Limb (tissue), 2 donors: ENCODE results near the gene CRB1.
A peak's percentile ranks its signal among the peaks of the same experiment; 100 is the strongest.
"Not testable (repeated sequence)": the region's sequence is repeated elsewhere in the genome, so short reads cannot be mapped to it uniquely, and the experiment has no call there.

Source experiments
- DNase-seq, 2 donors: peaks; one replicate each; pipeline ENCODE4 v3.0.0-alpha.2; 2016; ENCODE audit errors: extremely low spot score in 2 of 2

Gene CRB1

DNA sequence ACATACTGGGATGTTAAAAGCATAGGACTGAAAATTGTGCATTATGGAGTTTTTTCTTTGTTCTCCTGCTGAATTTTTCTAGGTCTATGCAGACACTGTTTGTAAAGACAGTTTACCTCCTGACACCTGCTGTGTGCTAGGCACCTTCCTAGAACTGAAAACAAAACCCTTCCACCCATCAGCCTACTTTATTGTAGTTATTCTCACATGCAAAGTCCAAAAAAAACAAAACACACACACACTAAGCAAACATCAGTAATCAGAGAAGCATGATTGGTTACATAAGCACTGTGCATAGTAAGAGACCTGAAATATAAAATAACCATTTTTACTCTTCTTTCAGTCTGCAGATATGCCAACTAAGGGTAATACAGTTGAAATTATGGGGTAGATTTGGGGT, 195.1 kb downstream of the CRB1 start:
- DNase-seq, result no peak

DNA sequence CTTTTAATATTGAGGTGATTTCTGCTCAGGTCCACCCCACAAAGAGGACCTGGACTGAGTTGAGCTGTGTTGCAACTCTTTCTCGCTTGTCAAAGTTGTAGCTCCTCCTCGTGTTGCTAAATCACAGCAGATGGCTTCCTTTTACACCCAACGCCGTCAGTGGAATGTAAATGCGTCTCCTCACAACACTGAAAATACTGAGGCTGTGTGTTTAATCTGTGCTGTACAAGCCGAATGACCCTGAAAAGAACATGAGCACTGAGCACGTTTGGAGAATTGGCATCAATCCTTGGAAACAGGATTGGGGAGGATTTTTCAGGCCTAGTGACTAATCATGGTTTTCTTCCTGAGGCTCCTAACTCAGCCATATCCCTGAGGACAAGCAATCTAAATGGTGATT, 196.0 kb downstream of the CRB1 start:
- DNase-seq, result peak; percentile 55 to 59

DNA sequence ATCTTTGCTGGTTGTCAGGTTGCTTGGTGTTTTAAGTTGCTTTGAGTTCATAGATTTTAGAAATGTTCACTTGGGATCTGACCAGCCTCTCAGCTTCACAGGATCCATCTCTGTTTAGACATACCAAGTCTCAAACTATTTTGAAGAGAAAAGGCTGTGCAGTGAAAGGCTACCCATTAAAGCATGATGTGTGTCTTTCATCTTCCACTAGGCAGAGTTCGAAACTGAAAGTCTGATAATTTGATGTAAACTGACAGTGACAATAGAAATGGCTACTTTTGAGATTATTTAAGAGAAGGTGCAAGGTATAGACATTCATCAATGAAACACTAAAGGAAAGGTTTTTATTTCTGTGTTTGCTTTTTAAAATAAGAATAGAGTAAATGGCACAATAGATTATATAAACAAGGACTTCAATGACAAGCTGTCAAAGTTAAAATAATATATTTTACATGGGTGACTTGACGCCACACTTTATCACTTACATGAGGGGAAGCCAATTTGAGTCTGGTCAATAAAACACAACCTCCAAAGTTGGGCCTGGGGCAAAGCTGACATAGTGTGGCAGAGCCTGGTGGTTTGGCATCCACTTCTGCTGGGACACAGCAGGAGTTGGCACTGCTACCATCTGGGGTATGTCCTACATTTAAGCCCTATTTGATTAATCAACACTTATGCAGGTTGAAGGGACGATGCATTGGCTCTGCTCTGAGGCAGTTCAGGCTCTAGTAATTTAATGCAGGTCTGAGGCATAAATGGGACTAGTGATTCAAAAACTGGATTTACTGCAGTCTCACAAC, 197.7 kb downstream of the CRB1 start:
- DNase-seq, result no peak

DNA sequence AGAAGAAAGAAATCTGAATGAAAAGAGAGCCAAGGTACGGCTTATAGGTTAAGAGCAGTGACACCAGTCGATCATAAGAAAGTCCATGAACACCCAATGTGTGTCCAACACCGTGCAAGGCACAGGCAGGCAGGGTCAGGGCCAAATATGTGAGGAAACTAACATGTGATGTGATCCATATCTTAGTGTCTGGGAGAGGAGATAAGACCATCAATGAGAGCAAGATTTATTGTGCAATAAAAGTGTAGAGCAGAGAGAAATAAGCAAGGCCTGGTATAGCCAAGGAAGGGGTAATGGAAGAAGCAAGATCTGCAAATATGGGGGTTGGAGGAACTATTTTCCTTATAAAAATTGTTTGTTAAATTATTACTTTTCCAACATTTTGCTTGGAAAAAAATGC, 198.8 kb downstream of the CRB1 start:
- no peak for DNase-seq

DNA sequence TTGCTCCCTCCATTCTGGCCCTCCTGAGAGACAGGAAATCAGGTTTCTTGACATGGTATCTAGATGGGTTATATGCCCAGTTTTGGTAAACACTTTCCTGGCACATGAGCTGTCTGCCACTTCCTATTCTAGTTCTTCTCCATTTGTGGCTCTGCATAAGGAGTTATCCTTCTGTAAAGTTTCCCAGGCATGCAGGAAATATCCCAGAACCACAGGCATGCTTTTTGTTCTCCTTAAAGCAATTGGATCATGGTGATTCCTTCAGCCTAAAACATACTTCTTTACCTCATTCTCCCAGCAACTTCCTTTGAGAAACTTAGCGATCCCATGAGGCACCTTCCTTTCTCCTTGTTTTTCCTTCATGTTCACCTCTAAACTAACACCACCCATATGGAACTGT, 199.8 kb downstream of the CRB1 start:
- DNase-seq, result no peak

DNA sequence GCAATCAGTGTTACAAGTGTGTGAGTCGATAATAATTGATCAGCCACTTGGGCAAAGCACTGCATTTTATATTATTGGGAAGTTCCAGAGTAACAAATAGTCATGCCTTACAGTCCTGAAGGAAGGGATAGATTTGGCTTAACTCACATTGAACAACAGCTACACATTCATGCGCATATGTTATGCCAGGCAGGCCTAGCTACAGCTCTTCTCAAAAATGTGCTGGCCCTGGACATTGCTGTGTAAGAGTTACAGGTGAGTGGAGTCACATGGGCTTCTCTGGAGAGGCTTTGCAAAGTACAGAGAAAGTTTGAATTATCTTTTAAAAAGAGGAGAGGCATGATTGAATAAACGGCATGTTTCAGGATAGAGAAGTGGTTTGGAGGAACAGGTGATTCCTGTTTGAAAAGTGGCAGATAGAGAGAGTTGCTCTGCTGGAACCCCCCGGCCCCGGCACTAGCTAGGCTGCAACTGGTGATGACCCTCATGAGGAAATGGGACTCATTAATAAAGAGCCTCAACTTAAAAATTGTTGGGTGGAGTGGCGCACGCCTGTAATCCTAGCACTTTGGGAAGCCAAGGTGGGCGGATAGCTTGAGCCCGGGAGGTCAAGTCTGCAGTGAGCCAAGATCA, 200.6 kb downstream of the CRB1 start:
- DNase-seq, result no peak

DNA sequence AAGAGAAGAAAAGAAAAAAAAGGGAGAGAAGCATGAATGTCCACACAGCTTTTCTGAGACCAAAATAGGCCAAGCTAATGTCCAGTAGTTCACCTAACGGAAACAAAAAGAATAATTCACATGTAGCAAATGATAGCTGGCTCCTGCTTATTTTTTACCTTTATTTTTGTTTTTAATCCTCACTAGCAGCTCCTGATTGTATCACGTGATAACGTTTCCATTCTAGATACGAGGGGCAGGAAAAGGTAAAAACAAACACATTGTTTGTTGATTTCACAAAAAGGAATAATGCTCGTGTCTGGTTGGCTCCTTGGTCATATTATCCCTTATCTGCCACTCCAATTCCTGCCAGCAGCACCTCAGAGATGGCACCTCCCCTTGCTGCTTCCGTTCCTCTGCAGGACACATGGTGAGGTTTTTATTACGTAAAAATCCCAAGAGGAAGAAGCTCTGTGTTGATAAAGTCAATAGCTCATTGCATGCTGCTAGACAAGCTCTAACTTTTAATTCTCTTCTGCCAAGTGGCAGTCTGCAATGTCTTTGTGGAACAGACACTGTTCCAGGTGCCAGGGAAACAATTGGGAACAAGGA, 201.7 kb downstream of the CRB1 start:
- DNase-seq, result no peak

DNA sequence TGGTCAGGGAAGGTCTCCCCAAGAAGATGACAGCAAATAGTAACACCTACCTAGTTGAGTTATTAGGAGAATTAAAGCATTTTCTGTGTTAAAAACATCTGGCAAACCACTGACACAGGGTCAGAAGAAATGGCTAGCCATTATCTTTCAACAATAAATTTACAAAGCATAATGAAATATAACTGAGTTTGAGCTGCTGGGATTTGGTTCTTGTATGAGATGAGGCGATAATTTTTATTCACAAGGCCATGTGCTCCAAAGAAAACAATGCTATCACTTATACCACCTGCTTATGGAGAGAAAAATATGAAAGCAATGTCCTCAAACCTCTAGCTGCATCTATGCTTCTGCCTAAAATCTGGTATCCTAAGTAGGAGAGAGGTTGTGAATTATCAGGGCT, 202.3 kb downstream of the CRB1 start:
- no peak for DNase-seq

DNA sequence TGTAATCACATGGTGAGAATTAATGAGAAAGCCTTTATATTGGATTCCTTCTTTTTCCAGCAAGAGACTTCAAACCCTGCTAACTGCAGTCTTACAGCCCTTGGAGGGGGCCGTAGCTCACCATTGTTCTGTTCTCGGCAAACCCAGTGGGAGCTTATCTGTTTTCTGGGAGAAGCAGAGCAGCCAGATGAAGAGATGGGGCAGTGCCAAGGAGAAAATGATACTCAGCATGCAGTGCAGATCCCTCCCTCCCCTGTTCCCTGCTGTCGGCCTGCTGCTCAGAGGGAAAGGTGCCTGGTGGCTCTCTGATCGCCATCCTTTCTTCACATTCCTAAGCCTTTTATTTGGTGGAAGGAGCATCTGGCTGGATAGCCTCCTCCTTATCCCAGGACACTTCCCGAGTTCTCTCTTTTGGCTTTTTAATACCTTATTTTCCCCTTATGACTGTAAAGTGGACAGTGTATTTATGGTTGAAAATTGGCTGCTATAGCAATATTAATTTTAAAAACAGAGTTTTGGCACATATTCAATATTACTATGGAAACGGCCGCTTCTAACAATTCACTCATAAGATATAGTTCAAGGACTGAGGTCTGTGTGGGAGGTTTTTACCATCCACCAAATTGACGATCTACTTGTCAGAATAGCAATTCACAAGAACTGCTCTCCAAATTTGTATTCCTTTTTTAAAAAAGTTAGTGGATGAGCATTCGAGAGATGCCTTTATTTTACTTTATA, 203.4 kb downstream of the CRB1 start:
- peak; percentile 41 to 51 for DNase-seq

DNA sequence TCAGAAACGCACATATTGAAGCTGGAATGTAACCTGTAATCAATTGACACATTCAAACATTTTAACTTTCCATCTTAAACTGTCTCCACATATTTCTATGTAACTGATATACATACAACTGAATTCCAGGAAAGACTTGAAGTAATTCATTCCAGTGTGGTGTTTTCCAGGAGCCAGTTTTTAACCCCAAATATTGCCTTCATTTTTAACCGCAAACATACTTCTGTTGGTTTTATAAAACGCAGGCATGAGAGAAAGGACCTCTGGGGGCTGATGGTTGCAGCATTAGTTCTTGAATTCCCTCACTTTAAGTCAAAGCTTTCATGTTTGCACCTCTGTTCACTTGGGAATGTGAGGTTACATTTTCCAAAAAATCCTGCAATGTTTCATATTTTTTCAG, 204.1 kb downstream of the CRB1 start:
- DNase-seq, result peak in 1 of 2 donors; percentile 15

DNA sequence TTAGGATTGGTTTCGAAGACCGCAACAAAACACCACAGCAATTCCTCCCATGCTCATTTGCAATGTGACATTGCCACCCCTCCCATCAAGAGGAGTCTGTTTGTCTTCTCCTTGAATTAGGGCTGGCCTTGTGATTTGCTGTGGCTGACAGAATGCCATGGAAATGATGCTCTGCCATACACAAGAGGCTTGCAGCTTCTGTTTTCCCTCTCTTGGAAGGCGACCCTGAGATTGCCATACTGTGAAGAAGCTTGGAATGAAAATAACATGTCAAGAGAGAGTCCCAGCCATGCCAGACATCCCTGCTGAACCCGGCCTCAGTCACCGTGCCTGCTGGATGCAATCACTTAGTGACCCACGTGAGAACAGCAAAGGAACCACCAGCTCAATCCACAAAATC, 212.4 kb downstream of the CRB1 start:
- DNase-seq, result no peak

DNA sequence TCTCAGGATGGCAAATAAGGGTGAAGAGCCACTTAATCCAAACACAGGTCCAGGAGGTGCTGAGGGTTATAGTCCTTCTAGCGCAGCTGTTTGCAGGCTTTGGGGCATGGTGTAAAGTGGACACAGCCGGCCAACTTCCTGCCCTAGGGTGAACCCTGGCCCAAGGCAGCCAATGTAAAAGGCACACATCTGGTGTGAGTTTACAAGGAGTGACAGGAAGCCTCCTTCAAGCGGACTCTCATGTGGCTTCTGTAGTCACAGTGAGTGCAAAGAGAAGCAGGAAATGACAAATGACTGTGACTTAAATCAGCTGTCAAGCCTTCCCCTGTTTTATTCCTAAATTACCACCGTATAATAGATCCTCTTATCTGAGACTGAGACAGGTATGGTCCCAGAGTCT, 213.0 kb downstream of the CRB1 start:
- no peak for DNase-seq

DNA sequence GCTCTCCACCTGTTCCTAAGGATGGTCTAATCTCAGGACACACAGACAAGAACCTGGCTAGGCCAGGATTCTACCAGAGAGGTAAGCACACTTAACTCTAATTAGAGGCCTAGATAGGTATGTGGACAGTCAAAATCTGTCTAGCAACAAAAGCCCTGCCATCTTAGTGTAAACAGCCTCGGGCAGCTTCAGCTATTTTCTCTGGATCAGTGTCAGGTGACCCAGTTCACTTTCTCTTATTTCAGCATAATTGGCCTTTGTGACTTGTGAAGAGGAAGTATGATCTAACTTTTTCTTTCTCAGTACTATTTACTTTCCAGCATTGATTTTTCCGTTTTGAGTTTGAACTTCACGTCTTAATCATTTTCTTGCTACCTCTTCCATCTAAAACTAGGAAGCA, 217.7 kb downstream of the CRB1 start:
- DNase-seq, result no peak

DNA sequence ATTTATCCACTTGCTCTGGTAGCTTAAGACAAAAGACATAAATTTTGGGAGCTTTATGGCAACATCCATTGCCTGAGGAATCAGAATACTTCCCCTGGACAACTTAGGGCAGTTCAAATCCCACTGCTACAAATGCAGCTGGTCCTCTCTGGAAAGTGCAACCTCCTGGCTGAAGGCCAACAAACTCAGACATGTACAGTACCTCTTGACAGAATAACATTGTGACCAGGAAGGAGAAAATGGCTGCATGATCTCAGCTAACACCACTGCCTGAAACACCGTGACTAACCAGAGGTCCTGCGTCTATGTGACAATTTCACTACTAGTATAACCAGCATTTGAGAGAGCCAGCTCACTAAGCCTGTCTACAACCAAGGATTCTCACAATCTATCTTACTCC, 218.9 kb downstream of the CRB1 start:
- no peak for DNase-seq

DNA sequence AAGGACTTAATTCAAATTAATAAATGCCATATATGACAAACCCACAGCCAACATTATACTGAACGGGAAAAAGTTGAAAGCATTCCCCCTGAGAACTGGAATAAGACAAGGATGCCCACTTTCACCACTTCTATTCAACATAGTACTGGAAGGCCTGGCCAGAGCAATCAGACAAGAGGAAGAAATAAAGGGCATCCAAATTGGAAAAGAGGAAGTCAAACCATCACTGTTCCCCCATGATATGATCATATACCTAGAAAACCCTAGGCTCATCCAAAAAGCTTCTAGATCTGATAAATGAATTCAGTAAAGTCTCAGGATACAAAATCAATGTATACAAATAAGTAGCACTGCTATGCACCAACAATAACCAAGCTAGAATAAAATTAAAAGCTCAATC, 223.5 kb downstream of the CRB1 start:
- not testable (repeated sequence) for DNase-seq

DNA sequence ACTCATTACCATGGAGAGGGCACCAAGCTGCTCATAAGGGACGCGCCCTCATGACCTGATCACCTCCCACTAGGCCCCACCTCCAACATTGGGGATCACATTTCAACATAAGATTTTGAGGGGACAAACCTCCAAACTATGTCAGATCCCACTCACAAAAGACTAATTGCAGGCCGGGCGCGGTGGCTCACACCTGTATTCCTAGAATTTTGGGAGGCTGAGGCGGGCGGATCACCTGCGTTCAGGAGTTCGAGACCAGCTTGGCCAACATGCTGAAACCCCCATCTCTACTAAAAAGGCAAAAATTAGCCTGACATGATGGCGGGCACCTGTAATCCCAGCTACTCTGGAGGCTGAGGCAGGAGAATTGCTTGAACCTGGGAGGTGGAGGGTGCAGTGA, 228.7 kb downstream of the CRB1 start:
- no peak for DNase-seq

DNA sequence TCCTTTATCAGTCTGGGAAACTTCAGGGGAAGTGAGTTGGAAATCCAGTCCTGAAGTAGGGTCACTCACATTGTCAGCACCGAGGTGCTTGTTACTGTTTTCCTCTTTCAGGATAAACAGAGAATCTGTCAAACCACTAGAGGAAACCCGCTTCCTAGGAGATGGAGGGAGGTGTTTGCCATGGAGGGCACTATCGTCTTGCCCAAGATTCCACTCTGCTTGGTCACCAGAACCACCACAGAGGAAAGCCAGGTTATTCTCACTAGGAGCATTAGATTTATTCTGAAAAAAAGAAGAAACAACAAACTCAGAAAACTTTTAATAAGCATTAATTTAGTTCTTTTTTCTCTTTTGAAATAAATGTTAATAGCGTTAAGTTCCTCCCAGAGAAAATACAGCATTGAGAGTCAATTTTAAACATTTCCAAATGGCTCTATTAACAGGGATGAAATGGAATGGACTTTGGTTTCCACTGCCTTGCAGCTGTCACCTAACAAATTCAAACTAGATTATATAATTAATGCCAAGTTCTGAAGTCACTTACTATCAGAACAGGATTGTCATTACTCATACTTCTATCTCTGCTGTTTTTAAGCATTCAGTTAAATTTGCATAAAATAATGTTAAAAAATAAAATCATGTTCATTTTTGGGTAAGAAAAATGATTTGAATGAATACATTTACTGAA, 242.8 kb downstream of the CRB1 start:
- no peak for DNase-seq

DNA sequence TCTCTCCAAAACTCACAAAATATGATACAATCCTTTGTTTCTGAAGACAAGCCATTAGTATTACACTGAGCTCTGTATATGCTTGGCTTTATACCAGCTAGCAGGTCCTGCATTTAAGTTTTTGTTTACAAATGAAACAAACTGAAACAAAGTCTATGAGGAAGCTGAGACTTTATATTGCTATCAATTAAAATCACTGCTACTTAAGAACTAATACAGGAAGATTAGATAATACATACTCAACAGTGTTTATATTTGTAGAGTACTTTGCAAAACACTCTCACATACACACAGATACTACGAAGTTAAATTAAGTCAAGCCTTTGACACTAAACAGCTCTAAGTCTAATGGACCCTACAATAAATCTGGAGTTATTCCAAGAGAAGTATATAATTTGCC, 247.4 kb downstream of the CRB1 start:
- no peak for DNase-seq

DNA sequence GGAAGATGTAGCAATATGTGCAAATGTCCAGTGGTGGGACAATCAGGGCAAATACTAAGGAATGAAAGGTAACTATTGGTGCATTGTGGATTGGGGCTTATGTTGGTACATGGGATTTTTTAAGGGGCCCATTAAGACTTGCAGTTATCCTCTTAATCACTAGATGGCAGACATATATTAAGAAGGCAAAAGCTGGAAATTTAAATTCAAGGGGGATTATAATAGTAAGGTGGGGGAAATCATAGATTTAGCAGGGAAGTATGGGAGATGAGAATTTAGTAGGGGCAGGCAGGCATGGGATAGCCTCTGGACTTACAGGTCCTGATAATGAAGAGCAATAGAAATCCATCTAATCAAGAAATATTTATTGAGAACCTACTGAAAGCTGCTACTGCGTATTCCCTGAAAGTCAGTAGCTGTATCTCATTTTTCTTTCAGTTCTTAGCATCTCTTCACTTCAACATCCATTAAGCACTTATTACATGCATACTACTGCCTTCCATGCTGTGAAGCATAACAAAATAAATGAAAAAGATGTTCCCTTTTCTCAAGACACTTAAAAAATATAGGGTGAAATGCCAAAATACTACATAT, 251.8 kb downstream of the CRB1 start:
- no peak for DNase-seq

DNA sequence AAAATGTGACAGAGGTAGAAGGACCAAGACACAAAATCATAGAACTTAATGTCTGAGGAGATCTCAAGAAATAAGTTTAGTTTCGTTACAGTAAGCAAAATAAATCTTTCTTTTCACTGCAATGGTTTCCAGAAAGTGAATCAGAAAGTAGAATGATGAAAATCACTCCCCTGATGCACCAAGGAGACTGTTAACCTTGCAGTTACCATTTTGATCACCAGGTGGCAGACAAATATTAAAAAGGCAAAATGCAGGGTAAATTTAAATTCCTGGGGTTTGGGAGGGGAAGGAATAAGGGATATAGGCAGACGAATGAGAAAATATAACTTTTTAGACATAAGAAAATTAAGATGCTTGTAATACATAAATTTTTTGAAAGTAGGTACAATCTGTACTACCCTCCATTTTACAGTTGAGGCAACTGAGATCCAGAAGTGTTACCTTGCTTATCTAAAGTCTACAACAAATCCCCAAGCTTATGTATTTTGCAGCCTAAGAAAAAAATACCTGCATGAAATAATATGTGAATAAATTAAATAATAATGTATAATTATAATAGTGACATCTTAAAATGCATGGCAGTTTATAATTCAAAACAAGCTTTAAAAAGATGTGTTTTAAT, 253.2 kb downstream of the CRB1 start:
- DNase-seq, result peak in 1 of 2 donors; percentile 8
